Cardiac fibroblast (primary cell): ENCODE data around the gene HARBI1.

ENCODE experiments used
- DNase-seq, 2 donors: peaks; one replicate each; pipeline versions ENCODE4 v3.0.0 to v3.0.0-alpha.2; 2010; ENCODE audit warnings: low read depth in 2 of 2
- H3K4me3 ChIP-seq, 2 donors: replicated peaks in 1 of 2; 1 replicate in 1 of 2; 2 replicates in 1 of 2; pipeline ENCODE4 v1.5.1; 2011; ENCODE audit warnings: low read depth in 2 of 2, low read length in 2 of 2, mild to moderate bottlenecking in 2 of 2, moderate library complexity in 1 of 2
- TF ChIP-seq, protein P1 (sequence below): IDR thresholded peaks from one replicate; pipeline ENCODE4 v1.5.1; 2011; ENCODE audit warnings: low read depth, mild to moderate bottlenecking, low read length, inconsistent platforms

HARBI1 gene

DNA sequence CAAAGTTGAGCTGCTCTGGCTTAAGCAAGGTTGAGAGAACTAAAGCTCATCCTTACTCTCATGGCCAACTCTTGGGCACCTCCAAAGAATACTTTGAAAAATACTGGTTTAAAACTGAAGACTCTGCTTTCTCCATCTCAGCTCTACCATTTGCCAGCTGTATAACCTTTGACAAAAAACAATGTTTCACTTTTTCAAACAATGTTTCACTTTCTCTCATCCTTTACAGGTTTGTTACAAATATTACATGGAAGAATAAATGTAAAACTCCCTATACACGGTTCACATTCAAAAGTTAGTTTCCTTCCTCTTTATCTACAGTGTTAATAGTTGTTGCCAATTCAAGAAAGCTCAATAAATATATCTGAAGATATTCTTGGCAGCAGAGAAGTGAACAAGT lies 42.4 kb downstream of the HARBI1 start:
- TF ChIP-seq, protein P1, sequence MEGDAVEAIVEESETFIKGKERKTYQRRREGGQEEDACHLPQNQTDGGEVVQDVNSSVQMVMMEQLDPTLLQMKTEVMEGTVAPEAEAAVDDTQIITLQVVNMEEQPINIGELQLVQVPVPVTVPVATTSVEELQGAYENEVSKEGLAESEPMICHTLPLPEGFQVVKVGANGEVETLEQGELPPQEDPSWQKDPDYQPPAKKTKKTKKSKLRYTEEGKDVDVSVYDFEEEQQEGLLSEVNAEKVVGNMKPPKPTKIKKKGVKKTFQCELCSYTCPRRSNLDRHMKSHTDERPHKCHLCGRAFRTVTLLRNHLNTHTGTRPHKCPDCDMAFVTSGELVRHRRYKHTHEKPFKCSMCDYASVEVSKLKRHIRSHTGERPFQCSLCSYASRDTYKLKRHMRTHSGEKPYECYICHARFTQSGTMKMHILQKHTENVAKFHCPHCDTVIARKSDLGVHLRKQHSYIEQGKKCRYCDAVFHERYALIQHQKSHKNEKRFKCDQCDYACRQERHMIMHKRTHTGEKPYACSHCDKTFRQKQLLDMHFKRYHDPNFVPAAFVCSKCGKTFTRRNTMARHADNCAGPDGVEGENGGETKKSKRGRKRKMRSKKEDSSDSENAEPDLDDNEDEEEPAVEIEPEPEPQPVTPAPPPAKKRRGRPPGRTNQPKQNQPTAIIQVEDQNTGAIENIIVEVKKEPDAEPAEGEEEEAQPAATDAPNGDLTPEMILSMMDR: no peak
- DNase-seq: no peak
- no peak overlapping the region for H3K4me3 ChIP-seq

DNA sequence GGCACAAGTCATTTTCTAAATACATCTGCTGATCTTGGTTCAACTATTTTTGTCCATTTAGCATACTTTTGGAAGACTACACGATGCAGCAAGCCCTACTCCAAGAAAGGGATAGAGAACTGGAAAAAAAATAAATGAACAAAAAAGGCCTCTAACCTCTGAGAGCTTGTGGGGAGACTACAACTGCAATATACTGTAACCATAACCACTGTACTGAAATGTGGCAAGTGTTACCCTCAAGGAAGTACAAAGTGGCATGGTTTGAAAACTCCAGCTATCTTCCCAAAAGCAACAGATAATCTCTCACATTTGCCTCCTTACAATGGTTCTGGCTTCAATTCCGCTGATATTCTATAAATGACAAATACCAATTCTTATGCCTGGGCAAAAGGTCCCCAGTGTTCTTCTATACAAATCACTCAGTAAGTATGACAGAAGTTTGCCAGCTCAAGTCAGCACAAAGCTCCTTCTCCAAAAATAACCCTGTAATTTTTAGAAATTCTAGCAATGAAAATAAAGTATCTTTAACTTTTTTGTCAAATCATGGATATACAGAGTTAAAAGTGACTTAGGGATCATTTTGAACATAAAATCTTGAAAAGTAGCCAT lies 46.1 kb downstream of the HARBI1 start:
- TF ChIP-seq, protein P1: no peak
- no peak for DNase-seq
- H3K4me3 ChIP-seq: no peak overlapping the region

- H3K4me3 ChIP-seq: no peak overlapping the region
- TF ChIP-seq, protein P1: no peak
- DNase-seq: peak in 1 of 2 donors; percentile 8
Observed at GRCh38 chr11:46565232-46565840, 51.7 kb downstream of the HARBI1 start.

- DNase-seq: peak in 1 of 2 donors; percentile 61
- H3K4me3 ChIP-seq: no peak overlapping the region
- TF ChIP-seq, protein P1: no peak
Observed at GRCh38 chr11:46564459-46564858, 52.6 kb downstream of the HARBI1 start.

DNA sequence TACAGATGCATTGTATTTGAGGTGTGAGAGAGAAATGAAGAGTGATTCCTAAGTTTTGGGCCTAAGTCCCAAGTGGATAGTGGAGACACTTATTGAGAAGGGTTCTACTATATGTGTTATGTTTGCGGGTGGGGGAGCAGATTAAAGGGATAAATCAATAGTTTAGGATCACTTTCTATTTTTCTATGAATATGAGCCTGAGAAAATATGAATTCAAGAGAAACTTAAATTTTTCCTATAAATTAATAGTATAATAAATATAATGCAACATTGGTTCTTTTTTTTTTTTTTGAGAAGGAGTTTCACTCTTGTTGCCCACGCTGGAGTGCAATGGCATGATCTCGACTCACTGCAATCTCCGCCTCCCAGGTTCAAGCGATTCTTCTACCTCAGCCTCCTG lies 54.5 kb downstream of the HARBI1 start:
- TF ChIP-seq, protein P1: no peak
- DNase-seq: no peak
- no peak overlapping the region for H3K4me3 ChIP-seq

- TF ChIP-seq, protein P1: no peak
- DNase-seq: peak; percentile 43 to 45
- peak overlapping the region in 1 of 2 donors; percentile 32 for H3K4me3 ChIP-seq
Observed at GRCh38 chr11:46560300-46560991, 56.6 kb downstream of the HARBI1 start.
